Measurements from ENCODE around the gene TGFBR2.
"Not testable (repeated sequence)": the region's sequence is repeated elsewhere in the genome, so short reads cannot be mapped to it uniquely, and the experiment has no call there.

TGFBR2 gene

DNA sequence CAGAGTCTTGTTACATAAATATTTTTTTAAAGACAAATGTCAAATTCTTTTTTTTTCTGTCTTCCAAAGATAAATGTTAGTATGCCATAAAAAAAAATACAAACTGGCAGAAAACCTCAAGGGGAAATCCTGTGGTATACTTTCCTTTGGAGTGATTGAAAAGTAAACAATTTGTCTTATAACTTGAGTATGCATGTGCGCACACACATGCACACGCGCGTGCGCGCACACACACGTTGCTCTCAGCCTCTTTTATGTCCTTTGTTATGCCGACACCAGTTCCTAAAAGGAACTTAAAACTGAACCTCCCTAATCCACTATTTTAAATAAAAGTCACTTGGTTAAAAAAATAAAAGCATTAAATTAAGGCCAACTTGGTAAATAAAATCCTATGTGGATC, 58.1 kb downstream of the TGFBR2 start:
- Histone ChIP-seq H3K9me3 (ENCODE audit: low read depth, low read length) (no peaks in the 10 kb centered on the region), H3K4me3 (no peak overlapping the region), H3K36me3 (ENCODE audit: insufficient read depth, low read length) (no peaks in the 10 kb centered on the region), H3K9ac (ENCODE audit: insufficient read length) (no peak overlapping the region), H3K27ac (no peak overlapping the region)
- TF ChIP-seq EZH2 (IDR thresholded peaks at IDR 0.05) = no peak
- TF ChIP-seq POLR2AphosphoS5 (IDR thresholded peaks at IDR 0.05; ENCODE audit: borderline replicate concordance, low read depth, low read length) = no peak
- no peak for TF ChIP-seq FOXP2 (optimal IDR thresholded peaks at IDR 0.05; ENCODE audit: control extremely low read depth, extremely low read length, insufficient read depth)
- no peak for DNase-seq (ENCODE audit: low read depth, low spot score)

DNA sequence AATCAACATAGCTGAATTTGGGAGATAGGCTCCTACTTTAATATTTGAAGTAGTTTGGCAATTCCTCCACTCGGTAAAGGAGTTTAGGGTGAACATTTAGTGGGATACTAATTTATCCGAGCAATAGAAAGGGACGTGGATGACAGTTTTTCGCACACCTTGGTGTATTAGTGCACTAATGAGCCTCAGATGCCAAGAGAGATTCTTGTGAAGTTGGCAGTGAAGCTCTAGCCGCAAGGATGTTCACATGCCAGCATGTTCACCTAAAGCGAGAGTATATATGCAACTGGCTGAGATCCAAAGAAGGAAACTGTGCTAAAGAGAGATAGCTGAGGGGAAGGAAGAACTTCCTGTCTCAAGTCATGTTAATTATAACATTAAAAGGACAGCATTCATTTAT, 58.5 kb downstream of the TGFBR2 start:
- DNase-seq (ENCODE audit: low read depth, low spot score) = no peak
- no peaks in the 10 kb centered on the region for H3K9me3 ChIP-seq (ENCODE audit: low read depth, low read length)
- H3K4me3 ChIP-seq = no peak overlapping the region; the same call in 1 of the 2 replicates
- H3K27ac ChIP-seq = no peak overlapping the region
- H3K9ac ChIP-seq (ENCODE audit: insufficient read length) = no peak overlapping the region
- H3K36me3 ChIP-seq (ENCODE audit: insufficient read depth, low read length) = no peaks in the 10 kb centered on the region
- peak; percentile 39; the same call in 1 of the 2 replicates for TF ChIP-seq POLR2AphosphoS5 (IDR thresholded peaks at IDR 0.05; ENCODE audit: borderline replicate concordance, low read depth, low read length)
- no peak for TF ChIP-seq FOXP2 (optimal IDR thresholded peaks at IDR 0.05; ENCODE audit: control extremely low read depth, extremely low read length, insufficient read depth)

DNA sequence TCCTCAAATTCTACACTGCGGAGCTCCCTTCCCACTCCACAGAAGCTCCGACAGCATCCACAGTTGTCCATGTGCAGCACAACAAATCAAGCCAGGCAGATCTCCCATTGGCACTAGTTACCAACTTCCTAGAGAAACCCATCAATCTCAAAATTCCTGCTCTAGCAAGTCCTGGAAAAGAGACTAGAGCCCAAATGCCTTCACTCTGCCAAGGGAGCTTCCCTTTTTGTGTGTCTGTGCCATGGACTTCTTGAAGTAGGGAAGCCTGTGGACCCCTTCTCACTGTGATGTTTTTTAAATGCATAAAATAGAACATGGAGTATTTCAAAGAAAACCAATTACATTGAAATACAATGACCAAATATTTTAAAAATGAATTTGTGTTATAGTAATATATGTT, 59.1 kb downstream of the TGFBR2 start:
- Histone ChIP-seq H3K36me3 (ENCODE audit: insufficient read depth, low read length) (no peaks in the 10 kb centered on the region), H3K9me3 (ENCODE audit: low read depth, low read length) (no peaks in the 10 kb centered on the region), H3K27ac (no peak overlapping the region), H3K9ac (ENCODE audit: insufficient read length) (no peak overlapping the region), H3K4me3 (no peak overlapping the region)
- no peak for DNase-seq (ENCODE audit: low read depth, low spot score)
- no peak for TF ChIP-seq EZH2 (IDR thresholded peaks at IDR 0.05)
- no peak for TF ChIP-seq POLR2AphosphoS5 (IDR thresholded peaks at IDR 0.05; ENCODE audit: borderline replicate concordance, low read depth, low read length)
- no peak for TF ChIP-seq FOXP2 (optimal IDR thresholded peaks at IDR 0.05; ENCODE audit: control extremely low read depth, extremely low read length, insufficient read depth)

DNA sequence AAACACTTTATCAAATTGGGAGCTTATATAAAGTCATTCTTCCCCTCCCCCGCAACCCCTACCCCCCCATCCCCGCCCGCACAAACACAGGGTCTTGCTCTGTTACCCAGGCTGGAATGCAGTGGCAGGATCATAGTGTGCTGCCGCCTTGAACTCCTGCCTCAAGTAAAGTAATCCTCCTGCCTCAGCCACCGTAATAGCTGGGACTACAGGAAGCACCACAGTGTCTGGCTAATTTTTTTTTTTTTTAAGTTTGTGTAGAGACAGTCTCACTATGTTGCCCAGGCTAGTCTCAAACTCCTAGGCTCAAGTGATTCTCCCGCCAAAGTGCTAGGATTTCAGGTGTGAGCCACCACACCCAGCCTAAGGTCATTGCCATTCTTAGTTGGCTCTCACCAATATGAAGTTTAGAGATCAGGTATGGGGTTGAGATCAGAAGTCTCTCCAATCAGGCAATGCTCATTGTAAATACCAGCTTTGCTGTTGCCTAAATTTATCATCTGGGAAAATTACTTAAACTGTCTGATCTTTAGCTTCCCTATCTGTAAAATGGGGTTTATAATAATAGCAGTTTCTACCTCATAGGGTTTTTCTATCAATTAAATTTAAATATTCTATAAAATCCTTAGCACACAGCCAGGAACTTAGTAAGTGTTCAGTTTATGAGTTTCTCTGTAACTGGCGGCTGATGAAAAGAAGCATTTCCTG, 60.3 kb downstream of the TGFBR2 start:
- Histone ChIP-seq H3K36me3 (ENCODE audit: insufficient read depth, low read length) (no peaks in the 10 kb centered on the region), H3K9ac (ENCODE audit: insufficient read length) (no peak overlapping the region), H3K4me3 (no peak overlapping the region), H3K9me3 (ENCODE audit: low read depth, low read length) (no peaks in the 10 kb centered on the region), H3K27ac (no peak overlapping the region)
- TF ChIP-seq FOXP2 (optimal IDR thresholded peaks at IDR 0.05; ENCODE audit: control extremely low read depth, extremely low read length, insufficient read depth) (no peak), EZH2 (IDR thresholded peaks at IDR 0.05) (no peak), POLR2AphosphoS5 (IDR thresholded peaks at IDR 0.05; ENCODE audit: borderline replicate concordance, low read depth, low read length) (no peak)
- no peak for DNase-seq (ENCODE audit: low read depth, low spot score)

DNA sequence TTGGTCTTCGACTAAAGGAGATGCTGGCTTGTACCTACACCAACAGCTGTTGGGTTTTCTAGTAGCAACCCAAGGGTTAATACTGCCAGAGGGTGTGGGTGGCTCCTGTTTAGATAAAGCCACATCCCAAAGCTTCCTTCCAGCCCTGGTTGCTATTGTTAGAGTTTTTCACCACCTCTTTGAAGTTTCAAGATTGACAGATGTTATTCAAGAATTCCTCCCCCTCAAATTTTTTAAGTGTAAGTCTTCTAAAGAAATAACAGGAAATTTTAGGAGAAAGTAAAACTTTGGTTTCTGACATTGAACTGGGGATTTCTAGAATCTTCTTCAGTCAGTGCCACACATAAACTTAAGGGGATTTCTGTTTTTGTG, 60.9 kb downstream of the TGFBR2 start:
- TF ChIP-seq FOXP2 (optimal IDR thresholded peaks at IDR 0.05; ENCODE audit: control extremely low read depth, extremely low read length, insufficient read depth) = no peak
- TF ChIP-seq EZH2 (IDR thresholded peaks at IDR 0.05) = no peak
- TF ChIP-seq POLR2AphosphoS5 (IDR thresholded peaks at IDR 0.05; ENCODE audit: borderline replicate concordance, low read depth, low read length) = no peak
- H3K27ac ChIP-seq = no peak overlapping the region
- H3K4me3 ChIP-seq = no peak overlapping the region
- no peaks in the 10 kb centered on the region for H3K9me3 ChIP-seq (ENCODE audit: low read depth, low read length)
- H3K36me3 ChIP-seq (ENCODE audit: insufficient read depth, low read length) = no peaks in the 10 kb centered on the region
- H3K9ac ChIP-seq (ENCODE audit: insufficient read length) = no peak overlapping the region
- no peak for DNase-seq (ENCODE audit: low read depth, low spot score)

DNA sequence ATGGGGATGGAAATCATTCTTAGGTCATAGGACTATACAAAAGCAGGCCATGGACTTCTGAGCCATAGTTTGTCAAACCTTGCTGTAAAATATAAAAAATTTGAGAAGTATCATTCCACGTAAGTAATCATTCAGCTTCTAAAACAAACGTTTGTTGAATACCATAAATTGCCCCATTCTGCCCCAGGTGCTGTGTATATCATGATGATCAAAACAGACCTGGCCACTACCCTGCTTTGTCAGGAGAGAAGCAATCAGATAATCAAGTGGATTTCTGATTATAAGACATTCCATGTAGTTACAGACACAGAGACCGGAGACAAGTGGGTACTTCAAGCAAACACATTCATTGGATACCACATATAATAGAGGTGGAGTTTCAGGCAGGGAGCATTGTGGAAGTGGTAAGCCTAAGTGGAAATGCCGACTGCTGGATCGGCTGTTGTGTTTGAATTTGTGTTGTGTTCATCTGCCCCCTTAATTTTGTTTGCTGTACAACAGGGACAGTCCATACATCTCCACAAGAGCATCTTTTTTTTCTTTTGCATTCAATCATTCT, 61.7 kb downstream of the TGFBR2 start:
- DNase-seq (ENCODE audit: low read depth, low spot score) = no peak
- H3K36me3 ChIP-seq (ENCODE audit: insufficient read depth, low read length) = no peaks in the 10 kb centered on the region
- TF ChIP-seq EZH2 (IDR thresholded peaks at IDR 0.05) = no peak
- TF ChIP-seq FOXP2 (optimal IDR thresholded peaks at IDR 0.05; ENCODE audit: control extremely low read depth, extremely low read length, insufficient read depth) = no peak
- no peak for TF ChIP-seq POLR2AphosphoS5 (IDR thresholded peaks at IDR 0.05; ENCODE audit: borderline replicate concordance, low read depth, low read length)

DNA sequence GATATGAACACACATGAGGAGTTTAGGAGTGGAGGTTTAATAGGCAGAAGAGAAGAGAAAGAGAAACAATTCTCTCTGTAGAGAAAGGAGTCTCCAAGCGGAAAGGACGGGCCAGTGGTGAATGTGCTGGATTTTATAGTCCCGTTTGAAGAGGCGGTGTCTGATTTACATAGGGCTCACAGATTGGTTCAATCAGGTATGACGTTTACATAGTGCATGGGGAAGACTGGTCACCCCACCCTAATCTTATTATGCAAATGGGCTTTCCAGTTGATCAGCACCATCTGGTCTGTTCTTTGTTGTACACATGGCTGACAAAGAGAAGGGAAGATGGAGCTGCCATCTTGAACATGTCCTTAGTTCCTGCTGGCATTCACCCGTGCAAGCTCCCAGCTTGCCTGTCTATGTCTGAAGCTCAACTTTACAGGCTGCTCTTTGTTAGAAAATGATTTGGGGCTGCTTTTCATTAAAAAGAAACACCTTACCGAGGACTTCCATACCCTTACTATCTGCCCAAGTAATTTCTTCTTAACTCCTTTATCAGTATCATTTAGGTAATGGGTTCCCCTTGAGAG, 63.0 kb downstream of the TGFBR2 start:
- H3K36me3 ChIP-seq (ENCODE audit: insufficient read depth, low read length); H3K9me3 ChIP-seq (ENCODE audit: low read depth, low read length); H3K4me3 ChIP-seq; DNase-seq (ENCODE audit: low read depth, low spot score); H3K27ac ChIP-seq; H3K9ac ChIP-seq (ENCODE audit: insufficient read length): not testable (repeated sequence)

More for the DNA sequence above, 61.7 kb downstream of the TGFBR2 start:
- Histone ChIP-seq H3K9me3 (ENCODE audit: low read depth, low read length) (no peaks in the 10 kb centered on the region), H3K27ac (no peak overlapping the region), H3K9ac (ENCODE audit: insufficient read length) (no peak overlapping the region), H3K4me3 (no peak overlapping the region)

DNA sequence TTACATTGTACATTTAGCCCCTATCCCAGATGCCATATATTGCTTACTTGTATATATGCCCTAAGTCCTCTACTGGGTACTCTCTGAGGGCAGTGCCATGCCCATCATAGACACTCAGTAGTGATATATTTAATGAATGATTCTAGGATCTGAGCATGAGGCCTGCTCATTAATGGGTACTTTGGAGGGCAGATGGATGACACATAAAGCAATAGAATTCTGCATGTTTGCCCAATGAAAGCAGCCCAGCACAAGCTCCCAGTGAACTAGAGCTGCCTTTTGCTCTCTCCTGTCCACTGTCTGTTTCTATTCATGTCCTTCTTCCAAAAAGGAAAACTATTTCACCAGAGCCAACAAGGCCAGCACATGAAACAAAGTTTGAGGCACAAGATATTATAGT, 63.9 kb downstream of the TGFBR2 start:
- no peaks in the 10 kb centered on the region for H3K9me3 ChIP-seq (ENCODE audit: low read depth, low read length)
- H3K27ac ChIP-seq = no peak overlapping the region
- no peak overlapping the region for H3K9ac ChIP-seq (ENCODE audit: insufficient read length)
- no peak overlapping the region for H3K4me3 ChIP-seq
- DNase-seq (ENCODE audit: low read depth, low spot score) = no peak
- no peaks in the 10 kb centered on the region for H3K36me3 ChIP-seq (ENCODE audit: insufficient read depth, low read length)
- TF ChIP-seq EZH2 (IDR thresholded peaks at IDR 0.05) (no peak), POLR2AphosphoS5 (IDR thresholded peaks at IDR 0.05; ENCODE audit: borderline replicate concordance, low read depth, low read length) (no peak), FOXP2 (optimal IDR thresholded peaks at IDR 0.05; ENCODE audit: control extremely low read depth, extremely low read length, insufficient read depth) (no peak)

All from SK-N-MC (cell line).